Kidney (tissue), 14 donors: ENCODE measurements around the gene LDB3. TPM values are rescaled to one million over a fixed set of nuclear protein-coding genes. Genes with fewer than 3 reads are reported as not detected.

Source experiments
- DNase-seq, 5 donors: peaks; one replicate each; pipeline ENCODE4 v3.0.0-alpha.2; 2013 to 2020
- FAIRE-seq: peaks from 2 replicates; lab custom pipeline; 2012; peaks lifted over from hg19 to GRCh38; lab: Jason Lieb, UNC
- H3K27ac ChIP-seq, 2 donors: one replicate each; pipeline ENCODE4 v1.7.0; 2013; ENCODE audit warnings: low read depth in 2 of 2, low read length in 2 of 2, inconsistent platforms in 1 of 2
- H3K27me3 ChIP-seq: one replicate; pipeline ENCODE4 v1.7.1; 2013; ENCODE audit warnings: low read length, inconsistent platforms; ENCODE audit not compliant: control insufficient read depth, insufficient read depth
- H3K36me3 ChIP-seq, 3 donors: one replicate each; pipeline versions ENCODE4 v1.7.0 to v1.7.1; 2013; ENCODE audit warnings: low read length in 3 of 3, control low read depth in 1 of 3, inconsistent platforms in 1 of 3; ENCODE audit not compliant: insufficient read depth in 3 of 3, control insufficient read depth in 2 of 3
- H3K4me1 ChIP-seq, 3 donors: one replicate each; pipeline versions ENCODE4 v1.7.0 to v1.7.1; 2013; ENCODE audit warnings: low read length in 3 of 3, inconsistent platforms in 1 of 3, low read depth in 1 of 3; ENCODE audit not compliant: control insufficient read depth in 2 of 3, insufficient read depth in 2 of 3
- H3K4me3 ChIP-seq, 3 donors: one replicate each; pipeline versions ENCODE4 v1.7.0 to v1.8.1; 2013; ENCODE audit warnings: low read length in 3 of 3, control low read depth in 1 of 3, inconsistent platforms in 1 of 3
- H3K9ac ChIP-seq, 3 donors: one replicate each; pipeline versions ENCODE4 v1.7.0 to v1.7.1; 2013; ENCODE audit warnings: low read length in 3 of 3, control low read depth in 1 of 3, inconsistent platforms in 1 of 3
- H3K9me3 ChIP-seq, 3 donors: one replicate each; pipeline versions ENCODE4 v1.7.0 to v1.7.1; 2013; ENCODE audit warnings: low read length in 3 of 3, control low read depth in 1 of 3, inconsistent platforms in 1 of 3; ENCODE audit not compliant: control insufficient read depth in 2 of 3, insufficient read depth in 1 of 3
- intact Hi-C: fragments of 100-400 bp; cut with DNase I; formaldehyde crosslinking; loops from one replicate; pipeline ENCODE4 v1.11.1; 2022
- polyA plus RNA-seq: library from polyadenylated mRNA; stranded (reverse); fragments of 350-450 nt; fragmentation: Illumina TruSeq; extraction: RNeasy Lipid Tissue Mini Kit (QIAGEN cat#74804); gene quantifications from one replicate; pipeline ENCODE4 v1.2.3, GENCODE V29; 2014; ENCODE audit warnings: low read depth, low replicate concordance; ENCODE audit not compliant: insufficient read depth
- total RNA-seq: library from RNA; stranded (reverse); fragmentation: NEBNext Ultra II Directional; extraction: Animal tissue kit (Norgen Biotek cat#: 25700); gene quantifications from one replicate; pipeline ENCODE4 v1.2.1, GENCODE V29; 2021
- TF ChIP-seq, protein P1 (sequence below): IDR thresholded peaks from 3 replicates; pipeline ENCODE4 v1.5.1; 2012; ENCODE audit warnings: mild to moderate bottlenecking, moderate library complexity, borderline replicate concordance; ENCODE audit not compliant: insufficient read depth; ENCODE audit errors: extremely low read depth
- donor health status: control.
- donor health status: control.
- donor health status: control.
- donor health status: control.
- donor health status: control.
- donor health status: DM: yes; HTN: yes; CAD: no.
- donor health status: Normal renal cell carcinoma (clear cell type).

LDB3 gene
- total and polyA plus RNA-seq, 2 donors from 2014 or later: 3.3 to 7.7 TPM

DNA sequence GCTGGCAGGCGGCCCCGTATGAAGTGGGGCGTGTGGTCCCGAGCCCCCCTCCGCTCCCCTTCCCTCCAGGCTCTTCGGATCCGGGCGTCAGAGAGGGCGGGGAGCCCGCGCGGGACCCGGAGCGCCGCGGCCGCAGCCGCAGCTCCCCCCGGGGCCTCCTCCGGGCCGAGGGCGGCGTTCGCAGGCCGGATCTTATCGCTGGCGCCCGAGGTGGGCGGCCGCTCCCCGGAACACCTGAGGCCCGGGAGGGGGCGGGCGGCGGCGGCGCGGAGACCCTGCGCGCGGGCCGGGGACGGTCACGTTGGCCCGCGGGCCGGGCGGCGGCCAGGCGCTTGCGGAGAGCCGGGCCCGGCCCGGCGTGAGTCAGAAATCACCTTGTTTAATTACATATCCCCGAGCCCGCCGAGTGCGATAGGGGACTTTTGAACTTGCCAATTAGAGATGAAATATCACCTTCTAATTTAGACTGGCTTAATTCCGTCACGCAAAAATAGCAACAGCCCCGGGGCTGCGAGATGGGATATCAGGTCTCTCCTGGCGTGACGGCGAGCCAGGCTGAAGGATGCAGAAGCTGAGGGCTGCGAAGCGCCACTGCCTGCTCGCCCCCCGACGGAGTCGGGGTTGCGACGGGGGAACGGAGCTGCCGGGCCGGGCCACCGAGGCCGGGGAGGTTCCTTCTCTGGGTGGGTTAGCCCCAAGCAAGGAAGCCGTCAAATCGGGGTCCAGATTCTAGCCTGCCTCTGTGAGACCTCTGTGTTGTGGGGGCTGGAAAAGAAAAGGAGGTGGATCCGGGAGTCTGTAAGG lies 43.4 kb downstream of the LDB3 start:
- Histone ChIP-seq H3K4me3 (peak overlapping the region; percentile 47 to 76 (median 62)), H3K9ac (peak overlapping the region; percentile 42 to 89 (median 56)), H3K9me3 (no peaks in the 10 kb centered on the region), H3K4me1 (peaks cover 0 to 9% (median 4%) of the 10 kb centered on the region in 3 donors), H3K27ac (peak overlapping the region; percentile 68 to 85), H3K27me3 (no peaks in the 10 kb centered on the region), H3K36me3 (no peaks in the 10 kb centered on the region)
- DNase-seq: peak in 4 of 5 donors; percentile 77 to 86 (median 82)
- TF ChIP-seq, protein P1, sequence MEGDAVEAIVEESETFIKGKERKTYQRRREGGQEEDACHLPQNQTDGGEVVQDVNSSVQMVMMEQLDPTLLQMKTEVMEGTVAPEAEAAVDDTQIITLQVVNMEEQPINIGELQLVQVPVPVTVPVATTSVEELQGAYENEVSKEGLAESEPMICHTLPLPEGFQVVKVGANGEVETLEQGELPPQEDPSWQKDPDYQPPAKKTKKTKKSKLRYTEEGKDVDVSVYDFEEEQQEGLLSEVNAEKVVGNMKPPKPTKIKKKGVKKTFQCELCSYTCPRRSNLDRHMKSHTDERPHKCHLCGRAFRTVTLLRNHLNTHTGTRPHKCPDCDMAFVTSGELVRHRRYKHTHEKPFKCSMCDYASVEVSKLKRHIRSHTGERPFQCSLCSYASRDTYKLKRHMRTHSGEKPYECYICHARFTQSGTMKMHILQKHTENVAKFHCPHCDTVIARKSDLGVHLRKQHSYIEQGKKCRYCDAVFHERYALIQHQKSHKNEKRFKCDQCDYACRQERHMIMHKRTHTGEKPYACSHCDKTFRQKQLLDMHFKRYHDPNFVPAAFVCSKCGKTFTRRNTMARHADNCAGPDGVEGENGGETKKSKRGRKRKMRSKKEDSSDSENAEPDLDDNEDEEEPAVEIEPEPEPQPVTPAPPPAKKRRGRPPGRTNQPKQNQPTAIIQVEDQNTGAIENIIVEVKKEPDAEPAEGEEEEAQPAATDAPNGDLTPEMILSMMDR: no peak
- intact Hi-C loops: no loop called here
- no peak for FAIRE-seq

DNA sequence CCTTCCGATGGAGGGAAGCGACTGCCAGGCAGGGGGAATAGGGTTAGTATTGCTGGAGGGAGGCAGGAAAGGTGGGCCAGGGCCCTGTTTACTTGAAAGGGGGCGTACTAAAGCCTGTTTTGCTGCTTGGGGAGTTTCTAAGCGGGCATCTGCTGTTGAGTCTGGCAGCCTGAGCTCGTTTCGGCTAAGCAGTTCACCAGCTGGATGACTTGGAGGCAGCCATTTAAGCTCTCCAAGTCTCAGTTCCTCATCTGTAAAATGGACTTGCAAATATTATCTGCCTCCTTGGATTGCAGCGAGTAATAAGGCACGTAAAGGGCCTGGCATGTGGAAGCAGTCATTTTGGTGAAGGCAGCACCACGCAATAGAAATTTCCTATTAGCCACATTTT lies 44.0 kb downstream of the LDB3 start:
- Histone ChIP-seq H3K4me1 (peaks cover 0 to 9% (median 4%) of the 10 kb centered on the region in 3 donors), H3K9ac (peak overlapping the region; percentile 9 to 89 (median 56)), H3K27ac (peak overlapping the region; percentile 51 to 68), H3K36me3 (no peaks in the 10 kb centered on the region), H3K4me3 (peak overlapping the region; percentile 47 to 76 (median 62)), H3K9me3 (no peaks in the 10 kb centered on the region), H3K27me3 (no peaks in the 10 kb centered on the region)
- TF ChIP-seq, protein P1: no peak
- FAIRE-seq: no peak
- intact Hi-C loops: no loop called here
- no peak for DNase-seq

DNA sequence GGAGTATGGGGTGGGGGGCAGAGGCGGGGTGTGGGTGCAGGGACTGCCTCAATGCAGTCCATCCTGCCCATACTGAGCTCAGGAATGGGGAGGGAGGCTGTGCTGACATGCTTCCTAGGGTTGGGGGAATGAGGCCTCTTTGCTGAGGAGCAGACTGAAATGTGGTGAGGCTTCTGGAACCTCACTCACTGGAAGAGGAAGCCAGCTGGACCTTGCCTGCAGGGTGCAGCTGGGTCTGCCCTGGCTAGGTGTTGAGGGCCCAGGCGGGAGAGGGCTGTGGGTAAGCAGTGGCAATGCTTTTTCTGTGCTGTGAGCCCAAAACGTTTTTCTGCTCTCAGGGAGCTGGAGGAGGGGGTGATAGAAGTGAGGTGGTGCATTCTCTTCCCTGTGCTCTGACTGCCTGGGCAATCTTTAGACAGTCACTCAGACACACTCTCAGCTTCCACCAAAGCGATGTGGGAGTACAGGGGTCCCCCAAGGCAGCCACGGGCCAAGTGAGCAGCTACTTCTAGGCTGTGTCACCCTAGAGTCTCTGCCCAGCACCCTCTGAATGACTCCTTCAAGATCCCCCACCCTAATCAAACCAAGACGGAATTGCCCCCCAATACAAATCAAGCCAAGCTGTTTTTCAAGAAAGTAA lies 47.0 kb downstream of the LDB3 start:
- H3K9me3 ChIP-seq: no peaks in the 10 kb centered on the region
- no peaks in the 10 kb centered on the region for H3K36me3 ChIP-seq
- H3K27me3 ChIP-seq: no peaks in the 10 kb centered on the region
- FAIRE-seq (no peak), DNase-seq (peak in 1 of 5 donors; percentile 40)
- peaks cover 0 to 12% (median 4%) of the 10 kb centered on the region in 3 donors for H3K4me1 ChIP-seq
- H3K27ac ChIP-seq: no peak overlapping the region
- H3K4me3 ChIP-seq: no peak overlapping the region
- H3K9ac ChIP-seq: no peak overlapping the region
- TF ChIP-seq, protein P1: no peak
- intact Hi-C loops: no loop called here
